GM19193 (cell line): ENCODE results near the gene KISS1.

Experiments used
- POLR2A ChIP-seq: IDR thresholded peaks from 4 replicates; pipeline ENCODE4 v1.6.1; 2011; ENCODE audit not compliant: insufficient read depth, insufficient read length; ENCODE audit errors: extremely low read depth

KISS1 gene

DNA sequence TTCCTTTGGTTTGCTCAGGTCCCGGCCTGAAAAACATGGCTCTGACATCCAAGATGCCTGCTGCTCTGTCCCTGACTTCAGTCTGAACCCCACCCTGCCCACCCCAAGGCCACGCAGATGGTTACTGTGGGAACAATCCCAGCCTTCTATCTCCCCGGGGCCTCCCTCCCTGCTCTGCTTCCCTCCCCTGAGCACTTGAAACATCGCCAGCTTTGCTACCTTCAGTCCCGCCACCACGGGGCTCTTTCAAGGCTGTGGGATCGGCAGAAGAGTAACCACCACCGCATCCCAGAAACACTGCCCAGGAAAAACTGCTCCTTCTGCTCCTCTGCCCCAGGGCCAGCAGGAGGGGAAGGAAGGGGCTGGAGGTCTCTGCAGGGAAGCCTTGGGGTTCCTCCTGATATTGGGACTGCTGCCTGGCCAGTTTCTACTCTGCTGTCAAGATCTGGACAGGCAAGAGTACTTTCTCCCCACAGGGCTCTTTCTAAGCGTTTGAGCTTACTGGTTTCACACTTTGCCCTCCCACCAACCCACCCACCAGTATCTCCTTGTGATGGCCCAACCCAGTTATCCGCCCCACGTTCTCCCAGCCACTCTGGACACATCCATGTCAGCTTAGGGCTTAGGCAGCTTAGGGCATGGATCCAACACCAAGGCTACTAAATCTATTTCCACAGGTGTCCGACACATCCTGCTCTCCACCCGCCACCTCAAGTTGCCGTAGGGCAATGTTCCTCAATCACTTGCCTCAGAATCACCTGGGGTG is 52.8 kb downstream of the KISS1 start:
- TF ChIP-seq POLR2A, result no peak

DNA sequence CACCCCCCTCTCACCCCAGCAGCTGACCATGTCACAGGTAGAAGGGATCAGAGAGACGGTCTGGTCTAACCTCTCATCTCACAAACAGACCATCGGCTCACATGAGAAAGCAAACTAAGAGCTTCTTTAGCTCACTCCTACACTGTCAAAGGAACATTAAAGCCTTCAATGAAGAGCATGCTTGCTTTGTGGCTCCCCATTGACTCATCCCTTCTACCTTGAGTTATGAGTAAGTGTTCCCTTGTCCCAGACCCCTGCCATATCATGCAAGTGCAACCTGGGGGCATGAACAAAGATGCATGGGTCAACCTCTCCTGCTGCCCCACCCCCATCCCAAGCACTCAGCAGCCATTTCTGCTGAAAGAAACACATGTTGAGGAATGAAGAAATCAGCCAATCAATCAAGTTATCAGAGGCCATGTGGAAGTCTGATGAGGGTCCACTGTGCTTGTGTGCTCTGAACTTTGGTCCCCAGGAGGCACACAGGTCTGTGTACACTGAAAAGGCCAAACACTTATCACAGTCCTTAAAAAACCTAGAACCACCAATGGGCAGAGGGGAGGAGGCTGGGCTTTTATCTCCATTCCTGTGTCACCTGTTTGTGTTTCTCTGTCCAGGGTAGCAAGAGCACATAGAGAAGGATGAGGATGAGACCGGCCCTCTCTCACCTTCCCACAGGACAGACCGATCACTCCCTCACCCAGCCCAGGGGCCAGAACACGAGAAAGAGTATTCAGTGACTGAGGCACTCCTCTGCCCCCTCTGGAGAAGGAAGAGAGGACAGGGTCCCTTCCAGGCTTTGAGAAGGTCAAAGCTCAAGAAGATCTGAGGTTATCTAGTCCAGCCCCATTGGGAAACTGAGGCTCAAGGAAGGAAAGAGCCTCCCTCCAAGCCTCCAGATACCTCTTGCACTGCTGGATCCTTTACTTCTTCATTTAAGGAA is 54.0 kb downstream of the KISS1 start:
- no peak for TF ChIP-seq POLR2A

DNA sequence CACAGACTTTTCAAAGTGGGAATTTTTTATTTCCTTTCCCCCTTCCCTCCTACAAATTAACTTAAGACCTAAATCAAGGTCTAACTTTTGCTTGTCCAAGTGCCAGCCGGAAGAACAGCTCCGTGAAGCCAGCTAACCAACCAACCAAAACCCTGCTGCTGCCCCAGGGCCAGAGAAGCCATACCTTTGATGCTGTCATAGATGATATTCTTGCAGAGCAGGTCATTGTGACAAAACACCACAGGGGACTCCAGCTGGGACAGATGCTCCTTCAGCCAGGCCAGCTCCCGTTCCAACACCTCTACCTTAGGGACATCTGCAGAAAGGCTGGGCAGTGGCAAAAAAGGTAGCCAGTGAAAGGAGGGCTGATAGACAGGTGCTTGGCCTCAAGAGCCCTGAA is 55.2 kb downstream of the KISS1 start:
- no peak for TF ChIP-seq POLR2A
